SH-SY5Y (cell line): ENCODE results near the gene HSD11B2.

ENCODE experiments used
- GATA2 ChIP-seq: IDR thresholded peaks from 2 replicates; pipeline ENCODE4 v1.6.1; 2011; ENCODE audit warnings: mild to moderate bottlenecking, low read depth, low read length
- GATA3 ChIP-seq: IDR thresholded peaks from 2 replicates; pipeline ENCODE4 v1.6.1; 2011; ENCODE audit warnings: low read depth, mild to moderate bottlenecking, low read length, moderate library complexity

DNA sequence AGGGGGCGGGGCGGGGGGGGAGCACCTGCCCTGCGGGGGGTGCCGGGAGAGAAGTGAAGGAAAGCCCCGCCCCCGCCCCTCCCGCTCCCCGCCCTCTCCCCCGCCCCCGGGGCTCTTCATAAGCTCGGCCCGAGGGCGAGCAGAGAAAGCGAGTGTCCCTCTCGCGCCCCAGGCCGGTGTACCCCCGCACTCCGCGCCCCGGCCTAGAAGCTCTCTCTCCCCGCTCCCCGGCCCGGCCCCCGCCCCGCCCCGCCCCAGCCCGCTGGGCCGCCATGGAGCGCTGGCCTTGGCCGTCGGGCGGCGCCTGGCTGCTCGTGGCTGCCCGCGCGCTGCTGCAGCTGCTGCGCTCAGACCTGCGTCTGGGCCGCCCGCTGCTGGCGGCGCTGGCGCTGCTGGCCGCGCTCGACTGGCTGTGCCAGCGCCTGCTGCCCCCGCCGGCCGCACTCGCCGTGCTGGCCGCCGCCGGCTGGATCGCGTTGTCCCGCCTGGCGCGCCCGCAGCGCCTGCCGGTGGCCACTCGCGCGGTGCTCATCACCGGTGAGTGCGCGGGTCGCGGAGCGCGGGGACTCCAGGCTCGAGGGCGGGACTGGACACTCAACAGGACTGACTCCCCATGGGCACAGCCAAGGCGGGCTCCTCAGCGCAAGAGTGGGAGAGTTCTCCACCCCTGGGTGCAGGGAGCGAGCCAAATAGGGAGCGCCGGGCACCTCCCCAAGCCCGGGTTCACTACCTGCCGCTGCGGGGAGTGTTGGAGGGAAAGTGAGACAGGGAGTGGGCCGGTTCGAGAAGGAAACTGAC lies at the start of gene HSD11B2:
- no peak for TF ChIP-seq GATA2
- no peak for TF ChIP-seq GATA3
